ENCODE measurements around the gene BABAM2. TPM values are rescaled to one million over a fixed set of nuclear protein-coding genes. Genes with fewer than 3 reads are reported as not detected.
"Not testable (repeated sequence)": the region's sequence is repeated elsewhere in the genome, so short reads cannot be mapped to it uniquely, and the experiment has no call there.

BABAM2 gene
- total RNA-seq, 1 experiment from 2014 or later = 27.1 TPM

- Histone ChIP-seq H2AFZ (ENCODE audit: low read length) (no peak overlapping the region), H3K79me1 (ENCODE audit: insufficient read depth, low read depth, low read length, poor library complexity, severe bottlenecking) (no peaks in the 10 kb centered on the region), H3K79me2 (ENCODE audit: insufficient read depth, low read length) (no peaks in the 10 kb centered on the region), H3K23me2 (ENCODE audit: insufficient read length, low read depth, low read length, poor library complexity, severe bottlenecking) (no peaks in the 10 kb centered on the region), H3K27ac (ENCODE audit: insufficient read length, low read depth, low read length) (no peak overlapping the region), H3K4me1 (ENCODE audit: insufficient read depth, low read length) (no peaks in the 10 kb centered on the region), H2BK15ac (ENCODE audit: low read depth, low read length) (no peak overlapping the region), H2BK5ac (ENCODE audit: insufficient read length, low read length) (no peak overlapping the region), H3T11ph (ENCODE audit: low read length) (no peak overlapping the region), H3K27me3 (ENCODE audit: insufficient read depth, low read length) (no peaks in the 10 kb centered on the region), H4K8ac (replicated peaks; ENCODE audit: insufficient read length, low read depth, low read length) (no peak overlapping the region), H2BK20ac (ENCODE audit: low read depth, low read length, poor library complexity, severe bottlenecking) (no peak overlapping the region), H3K14ac (ENCODE audit: insufficient read depth, low read length) (no peak overlapping the region), H2AK5ac (ENCODE audit: insufficient read length, low read length) (no peak overlapping the region), H4K20me1 (ENCODE audit: control insufficient read depth, insufficient read depth, insufficient read length) (no peaks in the 10 kb centered on the region), H4K5ac (ENCODE audit: insufficient read length, low read depth, low read length) (no peak overlapping the region), H3K23ac (ENCODE audit: insufficient read length, low read depth, low read length) (no peak overlapping the region), H3K4ac (ENCODE audit: low read depth, low read length) (no peak overlapping the region), H3K56ac (ENCODE audit: insufficient read length, low read depth, low read length) (no peak overlapping the region), H3K18ac (ENCODE audit: insufficient read length, low read depth, low read length) (no peak overlapping the region), H3K9me3 (ENCODE audit: control insufficient read depth, low read depth, low read length) (no peaks in the 10 kb centered on the region), H3K9ac (ENCODE audit: extremely low read depth, insufficient read length, low read length) (no peak overlapping the region), H2BK12ac (ENCODE audit: insufficient read length, low read depth, low read length) (no peak overlapping the region), H3K4me2 (ENCODE audit: insufficient read depth, insufficient read length, low read length) (no peak overlapping the region), H2BK120ac (ENCODE audit: low read depth, low read length, poor library complexity, severe bottlenecking) (no peak overlapping the region), H4K91ac (ENCODE audit: insufficient read length, low read depth, low read length) (no peak overlapping the region)
- H3K27me3 Mint-ChIP-seq (ENCODE audit: low read depth) = no peaks in the 10 kb centered on the region
- no peak for DNase-seq
- no CpG with 5 or more reads among the region's 3 CpGs for WGBS (ENCODE audit: extremely low coverage, insufficient read length, low lambda C conversion rate)
- H3K27ac Mint-ChIP-seq = no peak overlapping the region
- no peaks in the 10 kb centered on the region for H3K4me1 Mint-ChIP-seq
- TF ChIP-seq, protein P1, sequence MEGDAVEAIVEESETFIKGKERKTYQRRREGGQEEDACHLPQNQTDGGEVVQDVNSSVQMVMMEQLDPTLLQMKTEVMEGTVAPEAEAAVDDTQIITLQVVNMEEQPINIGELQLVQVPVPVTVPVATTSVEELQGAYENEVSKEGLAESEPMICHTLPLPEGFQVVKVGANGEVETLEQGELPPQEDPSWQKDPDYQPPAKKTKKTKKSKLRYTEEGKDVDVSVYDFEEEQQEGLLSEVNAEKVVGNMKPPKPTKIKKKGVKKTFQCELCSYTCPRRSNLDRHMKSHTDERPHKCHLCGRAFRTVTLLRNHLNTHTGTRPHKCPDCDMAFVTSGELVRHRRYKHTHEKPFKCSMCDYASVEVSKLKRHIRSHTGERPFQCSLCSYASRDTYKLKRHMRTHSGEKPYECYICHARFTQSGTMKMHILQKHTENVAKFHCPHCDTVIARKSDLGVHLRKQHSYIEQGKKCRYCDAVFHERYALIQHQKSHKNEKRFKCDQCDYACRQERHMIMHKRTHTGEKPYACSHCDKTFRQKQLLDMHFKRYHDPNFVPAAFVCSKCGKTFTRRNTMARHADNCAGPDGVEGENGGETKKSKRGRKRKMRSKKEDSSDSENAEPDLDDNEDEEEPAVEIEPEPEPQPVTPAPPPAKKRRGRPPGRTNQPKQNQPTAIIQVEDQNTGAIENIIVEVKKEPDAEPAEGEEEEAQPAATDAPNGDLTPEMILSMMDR (conservative IDR thresholded peaks at IDR 0.05) = no peak
- H3K9me3 Mint-ChIP-seq = no peaks in the 10 kb centered on the region
- no peak overlapping the region for H3K4me3 Mint-ChIP-seq
- H3K36me3 Mint-ChIP-seq (ENCODE audit: insufficient read depth in 1 of 3, low read depth in 3 of 3) = no peaks in the 10 kb centered on the region
Observed at GRCh38 chr2:28011322-28011737, 120.8 kb downstream of the BABAM2 start.

DNA sequence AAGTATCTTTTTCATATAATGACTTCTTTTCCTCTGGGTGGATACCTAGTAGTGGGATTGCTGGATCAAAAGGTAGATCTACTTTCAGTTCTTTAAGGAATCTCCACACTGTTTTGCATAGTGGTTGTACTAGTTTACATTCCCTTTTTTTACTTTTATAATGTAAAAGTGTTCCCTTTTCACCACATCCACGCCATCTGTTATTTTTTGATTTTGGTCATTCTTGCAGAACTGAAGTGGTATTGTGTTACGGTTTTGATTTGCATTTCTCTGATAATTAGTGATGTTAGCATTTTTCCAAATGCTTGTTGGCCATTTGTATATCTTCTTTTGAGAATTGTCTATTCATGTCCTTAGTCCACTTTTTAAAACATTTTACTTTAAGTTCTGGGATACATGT lies 127.9 kb downstream of the BABAM2 start:
- not testable (repeated sequence) for H3K27ac Mint-ChIP-seq; H3K36me3 Mint-ChIP-seq (ENCODE audit: insufficient read depth in 1 of 3, low read depth in 3 of 3); H3K4ac ChIP-seq (ENCODE audit: low read depth, low read length)

More for the DNA sequence above, 127.9 kb downstream of the BABAM2 start:
- not testable (repeated sequence) for DNase-seq; H3K9me3 Mint-ChIP-seq; H3K14ac ChIP-seq (ENCODE audit: insufficient read depth, low read length); H2BK120ac ChIP-seq (ENCODE audit: low read depth, low read length, poor library complexity, severe bottlenecking); H2BK15ac ChIP-seq (ENCODE audit: low read depth, low read length); H3K23me2 ChIP-seq (ENCODE audit: insufficient read length, low read depth, low read length, poor library complexity, severe bottlenecking); H4K5ac ChIP-seq (ENCODE audit: insufficient read length, low read depth, low read length); H3K27ac ChIP-seq (ENCODE audit: insufficient read length, low read depth, low read length); H3K27me3 ChIP-seq (ENCODE audit: insufficient read depth, low read length); H3K9me3 ChIP-seq (ENCODE audit: control insufficient read depth, low read depth, low read length); H4K8ac ChIP-seq (replicated peaks; ENCODE audit: insufficient read length, low read depth, low read length); H3K18ac ChIP-seq (ENCODE audit: insufficient read length, low read depth, low read length); H4K20me1 ChIP-seq (ENCODE audit: control insufficient read depth, insufficient read depth, insufficient read length); H3K23ac ChIP-seq (ENCODE audit: insufficient read length, low read depth, low read length); H3T11ph ChIP-seq (ENCODE audit: low read length); H3K56ac ChIP-seq (ENCODE audit: insufficient read length, low read depth, low read length); H3K4me1 Mint-ChIP-seq; H2AK5ac ChIP-seq (ENCODE audit: insufficient read length, low read length); H3K4me1 ChIP-seq (ENCODE audit: insufficient read depth, low read length); H2BK12ac ChIP-seq (ENCODE audit: insufficient read length, low read depth, low read length); H3K27me3 Mint-ChIP-seq (ENCODE audit: low read depth); H3K4me2 ChIP-seq (ENCODE audit: insufficient read depth, insufficient read length, low read length); H2BK20ac ChIP-seq (ENCODE audit: low read depth, low read length, poor library complexity, severe bottlenecking); H3K4me3 Mint-ChIP-seq; H3K79me1 ChIP-seq (ENCODE audit: insufficient read depth, low read depth, low read length, poor library complexity, severe bottlenecking); H3K79me2 ChIP-seq (ENCODE audit: insufficient read depth, low read length); H4K91ac ChIP-seq (ENCODE audit: insufficient read length, low read depth, low read length); H2BK5ac ChIP-seq (ENCODE audit: insufficient read length, low read length); H3K9ac ChIP-seq (ENCODE audit: extremely low read depth, insufficient read length, low read length); H2AFZ ChIP-seq (ENCODE audit: low read length)
- WGBS (ENCODE audit: extremely low coverage, insufficient read length, low lambda C conversion rate) = no CpG with 5 or more reads among the region's 2 CpGs

Measured in H9 (cell line).